Mesenchymal stem cell (in vitro differentiated cells and primary cell): ENCODE data around the gene MYEOV.
A peak's percentile ranks its signal among the peaks of the same experiment; 100 is the strongest.

Experiments
- DNase-seq: peaks from one replicate; pipeline ENCODE4 v3.0.0-alpha.2; 2013
- H2AFZ ChIP-seq: one replicate; pipeline ENCODE4 v1.6.1; 2013; ENCODE audit warnings: low read depth, mild to moderate bottlenecking, control low read depth, inconsistent platforms, low read length, moderate library complexity
- H2AK5ac ChIP-seq: 2 replicates; pipeline ENCODE4 v1.6.1; 2013; ENCODE audit warnings: low read length, moderate library complexity, mild to moderate bottlenecking, inconsistent platforms; ENCODE audit not compliant: severe bottlenecking
- H2BK120ac ChIP-seq: one replicate; pipeline ENCODE4 v1.6.1; 2013; ENCODE audit warnings: low read depth, mild to moderate bottlenecking, inconsistent platforms, low read length, moderate library complexity
- H2BK12ac ChIP-seq, 2 experiments: one replicate each; pipeline ENCODE4 v1.6.1; 2013; ENCODE audit warnings: inconsistent platforms in 2 of 2, low read length in 2 of 2, mild to moderate bottlenecking in 2 of 2, moderate library complexity in 2 of 2, control low read depth in 1 of 2
- H2BK15ac ChIP-seq: one replicate; pipeline ENCODE4 v1.6.1; 2013; ENCODE audit warnings: mild to moderate bottlenecking, low read depth, inconsistent platforms; ENCODE audit not compliant: poor library complexity, severe bottlenecking
- H2BK5ac ChIP-seq: 2 replicates; pipeline ENCODE4 v1.6.1; 2013; ENCODE audit warnings: low read depth, mild to moderate bottlenecking, low read length, control low read depth, inconsistent platforms; ENCODE audit not compliant: poor library complexity, severe bottlenecking
- H3K14ac ChIP-seq, 2 experiments: one replicate each; pipeline ENCODE4 v1.6.1; 2013; ENCODE audit warnings: inconsistent platforms in 2 of 2, low read length in 2 of 2, control low read depth in 1 of 2, mild to moderate bottlenecking in 1 of 2, moderate library complexity in 1 of 2
- H3K18ac ChIP-seq, 2 experiments: one replicate each; pipeline ENCODE4 v1.6.1; 2013; ENCODE audit warnings: inconsistent platforms in 2 of 2, low read length in 2 of 2, control low read depth in 1 of 2, low read depth in 1 of 2, mild to moderate bottlenecking in 1 of 2
- H3K23ac ChIP-seq, 2 experiments: one replicate each; pipeline ENCODE4 v1.6.1; 2013; ENCODE audit warnings: inconsistent platforms in 2 of 2, low read length in 2 of 2, mild to moderate bottlenecking in 2 of 2, moderate library complexity in 2 of 2, control low read depth in 1 of 2
- H3K27ac ChIP-seq: 2 replicates; pipeline ENCODE4 v1.5.1; 2013; ENCODE audit warnings: mild to moderate bottlenecking, moderate library complexity, low read length, control low read depth, inconsistent platforms; ENCODE audit not compliant: poor library complexity, severe bottlenecking
- H3K27me3 ChIP-seq, 2 experiments: 2 replicates each; pipeline versions ENCODE4 v1.6.1 to v1.7.0; 2013; ENCODE audit warnings: low read length in 2 of 2, mild to moderate bottlenecking in 2 of 2, moderate library complexity in 2 of 2, control low read depth in 1 of 2, inconsistent platforms in 1 of 2; ENCODE audit not compliant: control insufficient read depth in 1 of 2, insufficient read depth in 1 of 2
- H3K36me3 ChIP-seq, 2 experiments: 2 replicates each; pipeline versions ENCODE4 v1.6.1 to v1.7.0; 2013; ENCODE audit warnings: low read length in 2 of 2, control low read depth in 1 of 2, inconsistent platforms in 1 of 2, low read depth in 1 of 2, mild to moderate bottlenecking in 1 of 2; ENCODE audit not compliant: insufficient read depth in 2 of 2, control insufficient read depth in 1 of 2
- H3K4ac ChIP-seq, 2 experiments: one replicate each; pipeline ENCODE4 v1.6.1; 2013; ENCODE audit warnings: inconsistent platforms in 2 of 2, low read length in 2 of 2, mild to moderate bottlenecking in 2 of 2, moderate library complexity in 2 of 2, control low read depth in 1 of 2, low read depth in 1 of 2
- H3K4me1 ChIP-seq: 2 replicates; pipeline ENCODE4 v1.6.1; 2013; ENCODE audit warnings: low read depth, low read length, control low read depth; ENCODE audit not compliant: control insufficient read depth, insufficient read depth
- H3K4me2 ChIP-seq: 2 replicates; pipeline ENCODE4 v1.6.1; 2013; ENCODE audit warnings: low read length, mild to moderate bottlenecking, inconsistent platforms; ENCODE audit not compliant: poor library complexity, severe bottlenecking
- H3K4me3 ChIP-seq, 2 experiments: 2 replicates each; pipeline versions ENCODE4 v1.5.1 to v1.7.0; 2013; ENCODE audit warnings: low read length in 2 of 2, mild to moderate bottlenecking in 2 of 2, control low read depth in 1 of 2, low read depth in 1 of 2; ENCODE audit not compliant: insufficient read depth in 1 of 2
- H3K79me1 ChIP-seq: replicated peaks from 2 replicates; pipeline ENCODE4 v1.6.1; 2013; ENCODE audit warnings: mild to moderate bottlenecking, control low read depth, low read length, inconsistent platforms; ENCODE audit not compliant: poor library complexity, severe bottlenecking
- H3K9ac ChIP-seq: 2 replicates; pipeline ENCODE4 v1.7.0; 2013; ENCODE audit warnings: mild to moderate bottlenecking, low read length, moderate library complexity
- H3K9me3 ChIP-seq: 2 replicates; pipeline ENCODE4 v1.7.0; 2013; ENCODE audit warnings: mild to moderate bottlenecking, low read length; ENCODE audit not compliant: control insufficient read depth
- H4K8ac ChIP-seq: one replicate; pipeline ENCODE4 v1.6.1; 2013; ENCODE audit warnings: inconsistent platforms, mild to moderate bottlenecking, low read length, moderate library complexity
- H4K91ac ChIP-seq: one replicate; pipeline ENCODE4 v1.6.1; 2013; ENCODE audit warnings: mild to moderate bottlenecking, low read length, inconsistent platforms
- WGBS: methylation state at CpG from one replicate; pipeline ENCODE4 v1.1.7; 2013; ENCODE audit warnings: mixed read lengths; 5-methylcytosine and 5-hydroxymethylcytosine counted together

Gene MYEOV

GRCh38 chr11:69300120-69301060, 6.4 kb downstream of the MYEOV start:
- no peaks in the 10 kb centered on the region for H3K9me3 ChIP-seq
- H3K4me3 ChIP-seq = peak overlapping the region in 1 of 2 experiments; percentile 45
- H3K27ac ChIP-seq = peak overlapping the region; percentile 31
- peak overlapping the region; percentile 92 to 99 for H2BK12ac ChIP-seq
- H3K18ac ChIP-seq = peak overlapping the region; percentile 60 to 98
- H3K4me2 ChIP-seq = no peak overlapping the region
- H3K9ac ChIP-seq = peak overlapping the region; percentile 86
- H2BK120ac ChIP-seq = peak overlapping the region; percentile 58
- H3K27me3 ChIP-seq = no peaks in the 10 kb centered on the region
- H2BK15ac ChIP-seq = peak overlapping the region; percentile 91
- H3K4me1 ChIP-seq = peaks cover 55% of the 10 kb centered on the region
- peak overlapping the region in 1 of 2 experiments; percentile 39 for H3K14ac ChIP-seq
- H3K79me1 ChIP-seq = peaks cover 7% of the 10 kb centered on the region
- peak; percentile 81 for DNase-seq
- peaks cover 0 to 7% of the 10 kb centered on the region in 2 experiments for H3K36me3 ChIP-seq
- H2AK5ac ChIP-seq = peak overlapping the region; percentile 16
- H2AFZ ChIP-seq = peak overlapping the region; percentile 16
- peak overlapping the region; percentile 29 for H4K8ac ChIP-seq
- WGBS = 55% methylated on average over 10 of the region's 11 CpGs
- no peak overlapping the region for H3K23ac ChIP-seq
- H2BK5ac ChIP-seq = no peak overlapping the region
- H3K4ac ChIP-seq = peak overlapping the region; percentile 76 to 92
- H4K91ac ChIP-seq = peak overlapping the region; percentile 98

GRCh38 chr11:69301081-69301454, 7.1 kb downstream of the MYEOV start:
- DNase-seq = no peak
- Histone ChIP-seq H3K4ac (peak overlapping the region; percentile 42 to 90), H3K27ac (peak overlapping the region; percentile 17), H2AK5ac (peak overlapping the region; percentile 48), H3K79me1 (peaks cover 7% of the 10 kb centered on the region), H3K36me3 (peaks cover 0 to 7% of the 10 kb centered on the region in 2 experiments), H3K9ac (peak overlapping the region; percentile 86), H2BK15ac (peak overlapping the region; percentile 73), H2BK120ac (peak overlapping the region; percentile 45), H2BK12ac (peak overlapping the region; percentile 81 to 99), H2BK5ac (no peak overlapping the region), H3K18ac (peak overlapping the region; percentile 65 to 98), H4K8ac (no peak overlapping the region), H3K4me2 (no peak overlapping the region), H3K4me3 (peak overlapping the region in 1 of 2 experiments; percentile 45), H3K23ac (no peak overlapping the region), H2AFZ (no peak overlapping the region), H3K14ac (no peak overlapping the region), H3K4me1 (peaks cover 55% of the 10 kb centered on the region), H3K27me3 (no peaks in the 10 kb centered on the region), H3K9me3 (no peaks in the 10 kb centered on the region), H4K91ac (peak overlapping the region; percentile 95)
- WGBS = 95% methylated on average over 8 of the region's 11 CpGs

- H2BK120ac ChIP-seq = peak overlapping the region; percentile 45
These were observed 7.8 kb downstream of the MYEOV start for GRCh38 chr11:69301455-69302401.

More at GRCh38 chr11:69301455-69302401, 7.8 kb downstream of the MYEOV start:
- peak overlapping the region; percentile 95 for H4K8ac ChIP-seq
- no peak overlapping the region for H2BK5ac ChIP-seq
- peak overlapping the region; percentile 44 for H3K27ac ChIP-seq
- peaks cover 52% of the 10 kb centered on the region for H3K4me1 ChIP-seq
- peak overlapping the region; percentile 93 for H2BK15ac ChIP-seq
- 10% methylated on average over 11 of the region's 13 CpGs for WGBS
- H3K4me3 ChIP-seq = no peak overlapping the region
- peak overlapping the region; percentile 93 for H2AK5ac ChIP-seq
- no peak overlapping the region for H2AFZ ChIP-seq
- H3K23ac ChIP-seq = peak overlapping the region in 1 of 2 experiments; percentile 84
- peak overlapping the region; percentile 86 for H3K9ac ChIP-seq
- peak overlapping the region; percentile 95 for H4K91ac ChIP-seq
- H3K4me2 ChIP-seq = no peak overlapping the region
- H3K79me1 ChIP-seq = peaks cover 7% of the 10 kb centered on the region
- H3K36me3 ChIP-seq = peaks cover under 1 to 7% of the 10 kb centered on the region in 2 experiments
- H3K4ac ChIP-seq = peak overlapping the region; percentile 89 to 90
- peak overlapping the region; percentile 65 to 98 for H3K18ac ChIP-seq
- peak overlapping the region in 1 of 2 experiments; percentile 59 for H3K14ac ChIP-seq
- H3K9me3 ChIP-seq = no peaks in the 10 kb centered on the region
- peak; percentile 85 for DNase-seq
- no peaks in the 10 kb centered on the region for H3K27me3 ChIP-seq
- peak overlapping the region; percentile 81 to 99 for H2BK12ac ChIP-seq
